Activated naive CD4-positive, alpha-beta T cell treated with anti-CD3 and anti-CD28 coated beads for 36 hours (primary cell): ENCODE results near the gene ALPK3. TPM values are rescaled to one million over a fixed set of nuclear protein-coding genes. Genes with fewer than 3 reads are reported as not detected.

Source experiments
- CTCF ChIA-PET: fragments of 350-600 bp; sonication (Branson Sonifier 250); formaldehyde crosslinking; loops from one replicate; lab custom pipeline; 2021; ENCODE audit warnings: antibody characterized with exemption; lab: Charles Lee
- DNase-seq: peaks from one replicate; pipeline ENCODE4 v3.0.0-alpha.2; 2020
- H3K27ac Mint-ChIP-seq: one replicate; pipeline ENCODE4 v1.8.0; 2021; ENCODE audit warnings: mild to moderate bottlenecking, mixed read lengths
- H3K27me3 Mint-ChIP-seq: one replicate; pipeline ENCODE4 v1.8.0; 2021; ENCODE audit warnings: low read depth, mixed read lengths
- H3K36me3 Mint-ChIP-seq: one replicate; pipeline ENCODE4 v1.8.0; 2021; ENCODE audit warnings: low read depth, mixed read lengths
- H3K4me1 Mint-ChIP-seq: one replicate; pipeline ENCODE4 v1.8.0; 2021; ENCODE audit warnings: low read depth, mixed read lengths
- H3K4me3 Mint-ChIP-seq: one replicate; pipeline ENCODE4 v1.8.0; 2021; ENCODE audit warnings: mild to moderate bottlenecking, moderate library complexity, mixed read lengths
- H3K9me3 Mint-ChIP-seq: one replicate; pipeline ENCODE4 v1.8.0; 2021; ENCODE audit warnings: mixed read lengths
- intact Hi-C: fragments of 100-400 bp; cut with micrococcal nuclease; formaldehyde crosslinking; loops from one replicate; pipeline ENCODE4 v1.15.1; 2023
- total RNA-seq, 2 experiments: library from RNA; stranded (reverse); gene quantifications; one replicate each; pipeline ENCODE4 v1.2.3, GENCODE V29; 2021

ALPK3 gene
- total RNA-seq, 2 experiments from 2014 or later = 0.02 to 0.05 TPM

DNA sequence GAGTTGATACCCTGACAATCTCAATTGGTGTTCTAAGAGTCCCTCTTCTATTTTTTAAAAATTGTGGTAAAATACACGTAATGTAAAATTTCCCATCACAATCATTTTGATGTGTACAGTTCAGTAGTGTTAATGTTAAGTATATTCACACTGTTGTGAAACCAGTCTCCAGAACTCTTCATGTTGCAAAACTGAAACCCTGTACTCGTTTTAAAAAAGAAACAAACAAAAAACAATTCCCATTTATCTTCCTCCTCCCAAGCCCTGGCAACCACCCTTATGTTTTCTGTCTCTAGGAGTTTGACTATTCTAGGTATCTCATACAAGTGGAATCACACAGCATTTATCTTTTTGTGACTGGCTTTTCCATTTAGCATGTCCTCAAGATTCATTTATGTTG, 28.7 kb upstream of the ALPK3 start:
- Mint-ChIP-seq H3K27me3 (no peaks in the 10 kb centered on the region), H3K4me3 (no peak overlapping the region), H3K27ac (no peak overlapping the region), H3K9me3 (no peaks in the 10 kb centered on the region), H3K36me3 (peaks cover 47% of the 10 kb centered on the region), H3K4me1 (peaks cover 43% of the 10 kb centered on the region)
- intact Hi-C loops = no loop called here
- DNase-seq = no peak
- CTCF ChIA-PET = interaction anchor here (0.7 kb wide), 1 partner anchor 107 kb away, joined by 3 read pairs; no protein-coding TSS in a partner anchor

DNA sequence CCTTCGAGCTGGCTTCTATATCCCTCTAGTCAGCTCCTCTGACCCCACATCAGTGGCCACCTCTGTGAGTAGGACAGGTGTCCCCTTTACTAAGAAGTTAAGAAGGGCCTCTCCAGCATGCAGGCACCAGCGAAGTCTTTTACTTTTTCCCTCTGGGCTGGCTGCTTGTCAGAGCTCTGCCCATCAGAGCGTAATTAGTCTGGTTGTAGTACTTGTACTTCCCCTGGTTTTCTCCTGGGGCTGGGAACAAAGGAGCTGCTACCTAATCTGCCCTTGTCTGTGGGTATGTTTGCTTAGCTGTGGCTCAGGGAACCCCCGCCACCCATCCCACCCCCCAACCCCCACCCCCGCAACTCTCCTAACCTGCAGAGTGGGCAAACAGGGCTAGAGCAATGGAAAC, 27.4 kb upstream of the ALPK3 start:
- Mint-ChIP-seq H3K9me3 (no peaks in the 10 kb centered on the region), H3K4me1 (peaks cover 32% of the 10 kb centered on the region), H3K4me3 (no peak overlapping the region), H3K27ac (no peak overlapping the region), H3K36me3 (peaks cover 41% of the 10 kb centered on the region), H3K27me3 (no peaks in the 10 kb centered on the region)
- intact Hi-C loops = no loop called here
- no peak for DNase-seq
- CTCF ChIA-PET = interaction anchor here (0.5 to 0.7 kb wide), 2 partner anchors 87 to 200 kb away, joined by 3 to 5 read pairs; no protein-coding TSS in a partner anchor

DNA sequence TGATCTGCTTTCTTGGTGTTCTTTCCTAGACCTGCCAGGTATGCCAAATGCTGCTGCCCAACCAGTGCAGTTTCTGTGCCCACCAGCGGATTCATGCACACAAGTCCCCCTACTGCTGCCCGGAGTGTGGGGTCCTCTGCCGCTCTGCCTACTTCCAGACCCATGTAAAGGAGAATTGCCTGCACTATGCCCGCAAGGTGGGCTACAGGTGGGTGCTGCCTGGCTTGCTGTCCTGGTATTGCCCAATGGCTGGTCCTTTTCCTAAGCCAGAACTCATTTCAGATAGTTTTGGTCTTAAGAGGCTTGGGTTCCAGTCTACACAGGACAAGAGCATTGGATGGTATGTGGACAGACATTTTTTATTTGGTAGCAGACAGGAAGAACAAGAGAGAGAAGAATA, 26.5 kb upstream of the ALPK3 start:
- Mint-ChIP-seq H3K4me3 (no peak overlapping the region), H3K27ac (no peak overlapping the region), H3K4me1 (peaks cover 24% of the 10 kb centered on the region), H3K27me3 (no peaks in the 10 kb centered on the region), H3K9me3 (no peaks in the 10 kb centered on the region), H3K36me3 (peaks cover 39% of the 10 kb centered on the region)
- CTCF ChIA-PET = no interaction called here
- no peak for DNase-seq
- intact Hi-C loops = no loop called here

DNA sequence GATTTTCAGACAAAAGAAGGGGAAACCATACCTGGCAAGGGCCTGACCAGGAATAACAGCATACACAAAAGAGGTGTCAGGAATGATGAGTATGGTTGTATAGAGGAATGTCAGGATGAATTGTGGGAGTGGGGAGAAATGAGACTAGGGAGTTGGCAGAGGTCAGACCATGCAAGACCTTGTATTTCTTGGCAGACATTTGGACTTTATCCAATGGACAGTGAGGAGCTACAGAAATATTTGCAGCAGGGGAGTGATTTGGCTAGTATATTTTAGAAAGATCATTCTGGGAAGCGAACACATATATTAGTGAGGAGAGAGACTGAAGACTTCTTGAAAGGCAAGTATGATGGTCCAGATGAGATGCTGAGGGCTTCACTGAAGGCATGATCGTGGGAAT, 25.4 kb upstream of the ALPK3 start:
- intact Hi-C loops = no loop called here
- Mint-ChIP-seq H3K4me3 (no peak overlapping the region), H3K4me1 (peaks cover 19% of the 10 kb centered on the region), H3K27ac (no peak overlapping the region), H3K9me3 (no peaks in the 10 kb centered on the region), H3K27me3 (no peaks in the 10 kb centered on the region), H3K36me3 (peaks cover 30% of the 10 kb centered on the region)
- no peak for DNase-seq
- CTCF ChIA-PET = interaction anchor here (0.6 to 1.0 kb wide), 3 partner anchors 80 to 220 kb away, joined by 3 read pairs; no protein-coding TSS in a partner anchor

DNA sequence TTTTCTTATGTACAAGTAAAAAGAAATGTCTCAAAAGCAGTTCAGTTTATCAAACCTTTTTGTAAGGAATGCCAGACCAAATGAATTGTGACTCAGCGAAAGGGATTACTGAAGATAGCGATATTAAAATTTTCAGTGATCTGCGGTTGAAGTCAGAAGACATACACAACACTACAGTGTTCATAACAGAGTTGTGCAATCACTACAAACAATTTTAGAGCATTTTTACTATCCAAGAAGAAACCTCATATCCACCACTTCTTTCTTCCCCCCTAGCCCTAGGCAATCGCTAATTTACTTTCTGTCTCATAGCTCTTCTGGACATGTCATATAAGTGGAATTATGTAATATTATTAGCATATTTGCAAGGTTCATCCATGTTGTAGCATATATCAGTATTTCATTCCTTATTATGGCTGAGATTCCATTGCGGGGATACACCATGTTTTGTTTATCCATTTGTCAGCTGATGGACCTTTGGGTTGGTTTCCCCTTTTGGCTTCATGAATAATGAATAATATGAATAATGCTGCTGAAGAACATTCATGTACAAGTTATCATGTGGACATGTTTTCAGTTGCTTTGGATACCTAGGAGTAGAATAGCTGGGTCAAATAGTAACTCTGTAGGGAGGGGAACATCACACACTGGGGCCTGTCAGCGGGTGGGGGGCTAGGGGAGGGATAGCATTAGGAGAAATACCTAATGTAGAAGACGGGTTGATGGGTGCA, 23.6 kb upstream of the ALPK3 start:
- no peaks in the 10 kb centered on the region for H3K27me3 Mint-ChIP-seq
- no peaks in the 10 kb centered on the region for H3K9me3 Mint-ChIP-seq
- no peak overlapping the region for H3K27ac Mint-ChIP-seq
- CTCF ChIA-PET = no interaction called here
- DNase-seq = no peak
- H3K4me1 Mint-ChIP-seq = peaks cover 7% of the 10 kb centered on the region
- no peak overlapping the region for H3K4me3 Mint-ChIP-seq
- intact Hi-C loops = no loop called here
- H3K36me3 Mint-ChIP-seq = peaks cover 24% of the 10 kb centered on the region

DNA sequence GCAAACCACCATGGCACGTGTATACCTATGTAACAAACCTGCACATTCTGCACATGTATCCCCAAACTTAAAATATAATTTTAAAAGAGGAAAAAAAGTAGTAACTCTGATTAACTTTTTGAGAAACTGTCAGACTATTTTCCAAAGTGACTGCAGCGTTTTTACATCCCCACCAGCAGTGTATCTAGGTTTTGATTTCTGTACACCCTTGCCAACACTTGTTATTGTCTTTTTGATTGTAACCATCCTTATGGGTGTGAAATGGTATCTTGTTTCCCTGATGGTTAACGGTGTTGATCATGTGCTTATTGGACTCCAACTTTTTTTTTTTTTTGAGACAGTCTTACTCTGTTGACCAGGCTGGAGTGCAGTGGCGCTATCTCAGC, 23.0 kb upstream of the ALPK3 start:
- Mint-ChIP-seq H3K27me3 (no peaks in the 10 kb centered on the region), H3K27ac (no peak overlapping the region), H3K36me3 (peaks cover 25% of the 10 kb centered on the region), H3K4me3 (no peak overlapping the region), H3K9me3 (no peaks in the 10 kb centered on the region), H3K4me1 (peaks cover 5% of the 10 kb centered on the region)
- no peak for DNase-seq
- CTCF ChIA-PET = no interaction called here
- intact Hi-C loops = no loop called here

DNA sequence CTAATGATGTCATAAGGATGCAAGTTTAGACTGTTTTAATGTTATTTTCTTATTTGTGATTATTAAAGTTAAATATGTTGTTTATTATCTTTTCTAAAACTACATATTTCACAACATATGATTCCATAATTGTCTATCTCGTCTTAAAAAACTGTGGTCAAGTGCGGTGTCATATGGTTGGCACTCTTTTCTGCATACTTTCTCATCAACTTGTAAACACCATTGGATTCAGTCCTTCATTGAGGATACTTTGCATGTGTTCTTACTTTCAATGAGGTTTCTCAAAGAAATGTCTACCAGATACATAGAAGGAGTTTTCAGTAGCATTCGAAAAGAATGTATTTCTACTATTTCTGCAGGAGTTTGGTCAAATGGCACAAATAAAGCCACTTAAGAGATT, 22.0 kb upstream of the ALPK3 start:
- Mint-ChIP-seq H3K4me1 (peaks cover 5% of the 10 kb centered on the region), H3K27ac (no peak overlapping the region), H3K9me3 (no peaks in the 10 kb centered on the region), H3K36me3 (peaks cover 27% of the 10 kb centered on the region), H3K4me3 (no peak overlapping the region), H3K27me3 (no peaks in the 10 kb centered on the region)
- DNase-seq = no peak
- CTCF ChIA-PET = no interaction called here
- intact Hi-C loops = no loop called here

DNA sequence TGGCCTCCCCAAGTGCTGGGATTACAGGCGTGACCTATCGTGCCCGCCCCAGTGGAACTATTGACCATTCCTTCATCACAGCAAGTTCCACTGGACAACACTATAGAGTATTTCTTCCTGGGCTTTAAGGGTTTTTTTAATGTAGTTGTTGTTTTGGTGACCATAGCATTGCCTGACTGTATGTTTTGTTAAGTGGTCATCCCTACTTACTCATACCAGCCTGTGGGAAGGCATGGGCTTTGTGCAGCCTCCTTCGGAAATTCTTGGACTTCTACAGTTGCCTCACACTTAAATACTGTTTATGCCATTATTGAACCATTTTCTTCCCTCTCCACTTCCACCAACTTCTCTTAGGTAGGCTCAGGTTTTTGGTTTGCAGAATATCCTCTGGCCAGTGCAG, 19.9 kb upstream of the ALPK3 start:
- H3K4me1 Mint-ChIP-seq = no peaks in the 10 kb centered on the region
- CTCF ChIA-PET = no interaction called here

DNA sequence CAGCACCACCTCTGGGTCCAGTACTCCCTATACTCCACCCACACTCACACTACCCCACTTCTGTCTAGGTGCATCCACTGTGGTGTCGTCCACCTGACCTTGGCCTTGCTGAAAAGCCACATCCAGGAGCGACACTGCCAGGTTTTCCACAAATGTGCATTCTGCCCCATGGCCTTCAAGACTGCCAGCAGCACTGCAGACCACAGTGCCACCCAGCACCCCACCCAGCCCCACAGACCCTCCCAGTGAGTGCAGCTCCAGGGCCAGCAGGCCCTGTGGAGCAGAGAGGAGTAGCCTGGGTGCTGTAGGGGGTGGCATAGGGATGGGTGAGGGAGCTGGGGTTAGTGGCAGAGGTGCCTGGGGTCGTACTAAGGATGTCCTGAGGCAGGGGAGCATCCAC, 19.4 kb upstream of the ALPK3 start:
- H3K36me3 Mint-ChIP-seq = peaks cover 18% of the 10 kb centered on the region
- no peaks in the 10 kb centered on the region for H3K9me3 Mint-ChIP-seq
- intact Hi-C loops = no loop called here
- CTCF ChIA-PET = no interaction called here
- no peaks in the 10 kb centered on the region for H3K4me1 Mint-ChIP-seq
- no peak for DNase-seq
- no peak overlapping the region for H3K27ac Mint-ChIP-seq
- H3K27me3 Mint-ChIP-seq = no peaks in the 10 kb centered on the region
- H3K4me3 Mint-ChIP-seq = no peak overlapping the region

More for the DNA sequence above, 19.9 kb upstream of the ALPK3 start:
- Mint-ChIP-seq H3K4me3 (no peak overlapping the region), H3K27me3 (no peaks in the 10 kb centered on the region), H3K9me3 (no peaks in the 10 kb centered on the region), H3K27ac (no peak overlapping the region), H3K36me3 (peaks cover 19% of the 10 kb centered on the region)
- DNase-seq = no peak
- intact Hi-C loops = no loop called here

DNA sequence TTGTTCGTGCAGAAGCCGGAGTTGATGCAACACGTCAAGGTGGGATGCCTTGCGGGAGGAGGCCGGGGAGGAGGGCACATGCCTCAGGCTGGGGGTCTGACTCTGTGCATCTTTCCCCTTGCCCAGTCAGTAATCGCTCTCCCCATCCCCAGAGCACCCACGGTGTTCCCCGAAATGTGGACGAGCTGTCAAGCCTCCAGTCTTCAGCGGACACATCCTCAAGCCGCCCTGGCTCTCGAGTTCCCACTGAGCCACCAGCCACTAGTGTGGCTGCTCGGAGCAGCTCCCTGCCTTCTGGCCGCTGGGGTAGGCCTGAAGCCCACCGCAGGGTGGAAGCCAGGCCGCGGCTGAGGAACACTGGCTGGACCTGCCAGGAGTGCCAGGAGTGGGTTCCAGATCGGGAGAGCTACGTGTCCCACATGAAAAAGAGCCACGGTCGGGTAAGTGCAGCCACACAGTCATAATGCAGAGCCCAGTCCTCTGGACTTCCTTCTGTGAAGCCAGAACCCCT, 18.7 kb upstream of the ALPK3 start:
- Mint-ChIP-seq H3K27ac (no peak overlapping the region), H3K36me3 (peaks cover 19% of the 10 kb centered on the region), H3K4me1 (no peaks in the 10 kb centered on the region), H3K4me3 (no peak overlapping the region), H3K27me3 (no peaks in the 10 kb centered on the region), H3K9me3 (no peaks in the 10 kb centered on the region)
- no peak for DNase-seq
- CTCF ChIA-PET = no interaction called here
- intact Hi-C loops = no loop called here

DNA sequence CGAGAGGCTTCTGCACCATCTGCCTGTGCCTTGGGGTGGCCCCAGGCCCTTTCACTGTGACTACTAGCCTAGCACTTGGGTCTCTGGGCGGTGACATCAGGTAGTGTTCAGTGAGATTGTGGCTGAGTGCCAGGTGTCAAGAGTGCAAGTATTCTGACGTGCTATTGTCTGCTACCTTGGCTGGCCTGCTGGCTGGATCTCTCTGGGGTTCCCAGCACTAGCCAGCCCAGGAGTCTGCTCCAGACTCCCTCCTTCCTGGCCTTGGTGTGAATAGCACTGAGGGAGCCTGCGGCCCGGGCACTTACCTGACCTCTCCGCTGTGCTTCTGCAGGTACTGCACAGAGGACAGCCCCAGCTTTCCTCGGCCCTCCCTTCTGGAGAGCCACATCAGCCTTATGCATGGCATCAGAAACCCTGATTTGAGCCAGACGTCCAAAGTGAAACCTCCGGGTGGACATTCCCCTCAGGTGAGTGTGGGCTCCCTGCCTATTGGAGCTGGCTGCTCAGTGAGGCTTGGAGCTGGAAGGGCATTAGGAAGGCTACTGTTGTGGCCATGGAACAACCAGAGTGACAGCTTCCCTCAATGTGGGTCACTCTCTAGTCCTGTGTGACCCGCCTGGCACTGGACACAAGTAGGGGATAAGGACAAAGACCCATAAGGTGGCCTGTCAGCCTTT, 17.5 kb upstream of the ALPK3 start:
- Mint-ChIP-seq H3K4me3 (no peak overlapping the region), H3K4me1 (no peaks in the 10 kb centered on the region), H3K27me3 (no peaks in the 10 kb centered on the region), H3K36me3 (peaks cover 16% of the 10 kb centered on the region), H3K9me3 (no peaks in the 10 kb centered on the region), H3K27ac (no peak overlapping the region)
- no peak for DNase-seq
- CTCF ChIA-PET = no interaction called here
- intact Hi-C loops = no loop called here

DNA sequence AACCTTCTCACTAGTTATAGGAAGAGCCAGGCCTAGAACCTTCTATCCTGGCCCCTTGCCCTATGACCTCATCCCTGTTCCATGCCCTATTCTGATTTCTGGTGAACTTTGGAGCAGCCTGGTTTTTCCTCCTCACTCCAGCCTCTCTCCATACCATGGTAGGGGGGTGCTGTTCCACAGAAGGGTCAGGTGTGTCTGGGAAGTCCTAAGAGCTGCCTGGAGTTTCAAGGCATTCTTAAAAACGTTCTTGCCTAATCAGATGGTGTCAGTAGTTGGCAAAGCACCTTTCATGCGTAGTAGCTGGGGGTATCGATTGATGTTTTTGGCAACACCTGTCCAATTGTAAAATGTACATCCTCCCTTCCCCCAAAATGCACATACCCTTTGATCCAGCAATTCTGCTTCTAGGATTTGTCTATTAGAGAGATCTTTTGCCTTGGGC, 16.8 kb upstream of the ALPK3 start:
- H3K36me3 Mint-ChIP-seq = peaks cover 13% of the 10 kb centered on the region
- H3K4me1 Mint-ChIP-seq = no peaks in the 10 kb centered on the region
- CTCF ChIA-PET = no interaction called here
- intact Hi-C loops = no loop called here
- no peak overlapping the region for H3K27ac Mint-ChIP-seq
- H3K9me3 Mint-ChIP-seq = no peaks in the 10 kb centered on the region
- H3K27me3 Mint-ChIP-seq = no peaks in the 10 kb centered on the region
- no peak for DNase-seq
- H3K4me3 Mint-ChIP-seq = no peak overlapping the region
